A172 (cell line): ENCODE measurements around the gene MED27. TPM values are rescaled to one million over a fixed set of nuclear protein-coding genes. Genes with fewer than 3 reads are reported as not detected.

ENCODE experiments used
- DNase-seq: peaks from one replicate; pipeline ENCODE4 v3.0.0-alpha.2; 2015; ENCODE audit warnings: low spot score
- total RNA-seq: library from RNA; depleted of rRNA; stranded (reverse); fragments of >200 nt; shearing (Covaris generic); gene quantifications from 2 replicates; pipeline ENCODE4 v1.2.3, GENCODE V29; 2014

Gene MED27
- total RNA-seq, 1 experiment from 2014 or later: 20.7 TPM

DNA sequence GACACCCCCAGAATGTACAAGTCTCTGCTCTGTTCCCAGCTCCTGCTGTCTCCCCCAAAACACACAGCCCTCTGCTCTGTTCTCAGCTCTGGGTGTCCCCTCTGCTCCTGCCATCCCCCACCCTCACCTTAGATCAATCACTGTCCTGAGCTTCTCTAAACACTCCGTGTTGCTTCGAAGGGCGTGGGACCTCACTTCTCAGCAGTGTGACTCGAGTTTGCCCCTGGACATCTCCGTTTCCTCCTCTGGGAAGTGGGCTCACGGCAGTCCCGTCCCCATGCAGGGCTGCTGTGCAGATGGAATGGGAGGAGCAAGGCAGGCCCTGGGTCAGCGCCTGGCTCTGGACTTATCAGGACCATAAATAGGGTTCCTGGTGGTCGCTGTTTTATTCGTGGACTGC is 241.8 kb downstream of the MED27 start:
- DNase-seq: no peak

DNA sequence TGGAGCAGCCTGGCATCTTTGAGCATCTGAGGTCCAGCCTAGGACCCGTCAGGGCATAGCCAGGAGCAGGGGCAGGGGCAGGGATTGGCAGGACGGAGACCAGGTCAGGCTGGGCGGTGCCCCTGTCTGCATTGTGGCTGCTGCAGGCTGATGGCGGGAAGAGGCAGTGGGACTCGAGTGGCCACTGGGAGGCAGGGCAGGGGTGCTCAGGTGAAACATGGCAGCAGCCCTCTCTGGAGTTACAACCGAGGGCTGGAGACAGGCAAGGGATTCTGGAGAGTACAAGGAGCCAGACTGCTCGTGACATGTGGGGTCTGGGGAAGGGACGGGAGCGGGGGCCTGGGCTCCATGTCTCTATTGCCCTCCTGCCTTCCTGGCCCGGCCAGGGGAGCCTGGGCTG is 242.4 kb downstream of the MED27 start:
- DNase-seq: no peak

DNA sequence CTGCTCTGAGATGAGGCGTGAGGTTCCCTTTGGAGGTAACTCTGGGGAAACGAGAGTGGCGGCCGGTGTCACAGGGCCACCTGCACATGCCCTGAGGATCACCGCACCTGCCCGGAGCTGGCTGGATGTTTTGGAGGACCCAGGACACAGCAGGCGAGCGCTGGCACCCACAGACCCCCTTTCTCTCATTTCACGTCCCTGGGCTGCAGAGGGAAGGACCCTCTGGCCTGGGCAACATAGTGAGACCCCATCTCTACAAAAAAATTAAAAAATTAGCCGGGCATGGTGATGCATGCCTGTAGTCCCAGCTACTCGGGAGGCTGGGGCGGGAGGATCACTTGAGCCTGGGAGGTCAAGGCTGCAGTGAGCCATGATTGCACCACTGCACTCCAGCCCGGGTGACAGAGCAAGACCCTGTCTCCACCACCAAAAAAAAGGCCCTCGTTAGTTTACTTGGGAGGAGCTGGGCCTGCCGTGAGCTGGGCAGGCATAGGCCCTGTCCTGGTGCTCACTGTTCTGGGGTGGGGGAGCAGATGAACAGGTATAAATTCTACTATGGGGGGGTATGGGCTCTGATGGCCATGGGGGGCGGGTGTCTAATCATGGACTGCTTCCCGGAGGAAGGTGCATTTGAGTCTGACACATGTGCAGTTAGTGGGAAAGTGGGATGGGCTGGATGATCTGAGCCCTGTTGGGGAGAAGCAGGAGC is 242.9 kb downstream of the MED27 start:
- DNase-seq: no peak

DNA sequence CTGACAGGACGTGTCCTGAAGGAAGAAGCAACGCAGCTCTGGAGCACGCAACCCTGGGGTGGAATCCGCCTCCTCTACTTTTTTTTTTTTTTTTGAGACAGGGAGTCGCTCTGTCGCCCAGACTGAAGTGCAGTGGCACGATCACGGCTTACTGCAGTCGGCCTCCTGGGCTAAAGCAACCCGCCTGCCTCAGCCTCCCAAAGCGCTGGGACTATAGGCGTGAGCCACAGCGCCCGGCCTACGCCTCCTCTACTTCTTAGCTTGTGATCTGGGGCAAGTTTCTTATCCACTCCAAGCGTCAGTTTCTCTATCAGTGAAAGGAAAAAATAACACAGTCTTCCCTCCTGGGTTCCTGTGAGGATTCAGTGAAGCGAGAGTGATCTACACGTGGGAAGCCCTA is 243.6 kb downstream of the MED27 start:
- DNase-seq: no peak

DNA sequence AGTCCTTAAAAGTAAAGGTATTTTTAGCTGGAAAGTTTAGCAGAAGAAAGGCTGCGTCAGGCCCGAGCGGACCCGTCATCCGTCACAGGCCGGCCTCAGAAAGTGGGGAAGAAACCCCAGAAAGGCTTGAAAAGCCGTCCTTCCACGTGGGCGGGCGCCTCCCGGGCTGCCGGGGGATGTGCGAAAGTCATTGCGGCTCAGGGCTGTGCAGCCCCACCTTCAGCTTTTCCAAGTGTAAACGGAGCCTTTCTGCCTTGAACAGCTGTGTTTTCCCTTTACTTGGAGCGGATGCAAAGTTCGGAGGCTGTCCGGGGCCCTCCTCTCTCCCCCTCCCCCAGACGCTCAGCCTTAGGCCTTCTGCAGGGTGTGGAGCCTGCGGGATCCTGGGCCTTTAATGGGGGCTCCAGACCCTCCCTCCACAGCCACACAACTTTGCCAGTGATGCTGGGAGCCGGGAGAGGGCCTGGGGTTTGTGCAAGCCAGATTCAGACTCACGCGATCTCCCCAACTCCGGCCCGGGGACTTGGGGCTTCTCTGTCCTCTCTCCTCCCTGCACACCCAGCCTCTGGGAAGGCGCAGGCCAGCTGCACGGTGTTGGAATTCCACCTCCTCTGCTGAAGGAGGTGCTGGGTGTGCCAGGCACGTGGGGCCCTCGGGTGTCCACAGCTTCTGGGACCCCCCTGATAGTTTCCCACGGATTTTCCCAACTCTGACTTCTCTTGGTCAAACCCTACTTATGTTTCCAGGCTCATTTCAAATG is 244.3 kb downstream of the MED27 start:
- DNase-seq: no peak

DNA sequence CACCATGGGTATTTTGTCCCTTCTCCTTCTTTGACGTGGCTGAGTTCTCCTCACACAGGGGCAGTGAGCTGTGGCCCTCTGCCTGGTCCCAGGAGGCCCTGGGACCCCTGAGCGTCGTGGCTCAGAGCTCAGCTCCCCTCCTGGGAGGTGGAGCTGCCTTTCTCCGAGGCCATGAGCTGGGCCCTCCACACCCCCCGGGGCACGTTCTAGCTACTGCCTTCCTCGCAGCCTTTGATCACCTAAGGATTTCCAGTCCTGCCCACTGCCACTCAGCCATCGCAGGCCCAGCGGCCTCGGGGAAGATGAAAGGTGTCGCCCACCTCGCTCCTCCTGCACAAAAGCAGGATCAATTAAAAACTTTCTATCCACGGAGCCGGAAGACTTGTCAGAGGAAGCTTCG is 244.9 kb downstream of the MED27 start:
- DNase-seq: no peak

DNA sequence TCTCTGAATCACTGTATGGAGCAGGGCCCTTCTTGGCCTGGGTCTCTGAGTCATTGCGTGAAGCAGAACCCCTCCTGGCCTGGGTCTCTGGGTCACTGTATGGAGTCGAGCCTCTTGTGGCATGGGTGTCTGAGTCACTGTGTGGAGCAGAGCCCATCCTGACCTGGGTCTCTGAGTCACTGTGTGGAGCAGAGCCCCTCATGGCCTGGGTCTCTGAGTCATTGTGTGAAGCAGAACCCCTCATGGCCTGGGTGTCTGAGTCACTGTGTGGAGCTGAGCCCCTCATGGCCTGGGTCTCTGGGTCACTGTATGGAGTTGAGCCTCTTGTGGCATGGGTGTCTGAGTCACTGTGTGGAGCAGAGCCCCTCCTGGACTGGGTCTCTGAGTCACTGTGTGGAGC is 245.8 kb downstream of the MED27 start:
- DNase-seq: no peak

DNA sequence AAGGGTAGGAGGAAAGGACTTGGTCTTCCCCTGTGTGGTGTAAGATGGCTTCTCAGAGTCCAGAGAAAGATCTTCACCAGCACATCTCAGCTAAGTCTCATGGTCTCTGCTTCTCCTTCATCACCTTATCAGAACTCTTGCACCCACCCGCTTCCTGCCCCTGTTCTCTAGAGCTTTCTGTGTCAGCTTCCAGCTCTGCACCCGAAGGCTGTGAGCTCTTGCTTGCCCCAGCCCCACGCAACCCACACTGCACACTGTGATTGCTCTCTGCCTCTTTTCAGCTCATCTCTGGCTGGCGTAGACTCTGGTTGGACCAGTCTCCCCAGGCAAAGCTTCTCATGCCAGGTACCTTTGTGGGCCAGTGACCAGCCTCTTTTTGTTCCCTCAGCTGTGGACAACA is 246.6 kb downstream of the MED27 start:
- no peak for DNase-seq

DNA sequence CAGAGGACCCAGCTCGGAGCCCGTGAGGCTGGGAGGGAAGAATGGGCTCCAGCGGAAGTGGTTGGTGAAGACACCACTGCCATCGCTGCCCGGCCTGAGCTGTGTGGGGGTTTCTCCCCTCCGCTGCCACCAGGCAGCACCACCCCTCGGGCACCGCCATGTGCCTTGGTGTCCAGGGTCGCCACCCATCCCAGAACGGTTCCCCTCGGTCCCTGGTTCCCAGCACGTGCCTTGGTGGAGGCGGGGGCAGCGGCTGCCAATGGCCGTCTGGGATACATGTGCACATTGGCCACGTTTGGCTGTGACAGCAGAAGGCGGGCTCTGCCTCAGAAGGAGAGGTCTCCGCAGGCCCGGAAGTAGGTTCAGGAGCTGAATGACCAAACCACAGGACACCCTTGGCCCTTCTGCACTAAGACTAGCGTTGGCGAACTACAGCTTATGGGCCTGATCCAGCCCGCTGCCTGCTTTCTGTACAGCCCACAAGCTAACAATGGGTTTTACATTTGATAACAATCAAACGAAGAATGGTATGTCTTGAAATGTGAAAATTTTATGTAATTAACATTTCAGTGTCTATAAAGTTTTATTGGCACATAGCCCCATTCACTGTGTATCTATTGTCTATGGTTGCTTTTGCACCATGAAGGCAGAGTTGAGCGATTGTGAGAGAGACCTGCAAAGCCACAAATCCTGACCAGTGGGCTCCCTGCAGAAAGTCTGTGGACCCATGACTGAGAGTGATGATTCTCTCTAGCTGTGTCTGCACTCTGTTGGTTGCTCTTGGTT is 248.1 kb downstream of the MED27 start:
- DNase-seq: no peak

DNA sequence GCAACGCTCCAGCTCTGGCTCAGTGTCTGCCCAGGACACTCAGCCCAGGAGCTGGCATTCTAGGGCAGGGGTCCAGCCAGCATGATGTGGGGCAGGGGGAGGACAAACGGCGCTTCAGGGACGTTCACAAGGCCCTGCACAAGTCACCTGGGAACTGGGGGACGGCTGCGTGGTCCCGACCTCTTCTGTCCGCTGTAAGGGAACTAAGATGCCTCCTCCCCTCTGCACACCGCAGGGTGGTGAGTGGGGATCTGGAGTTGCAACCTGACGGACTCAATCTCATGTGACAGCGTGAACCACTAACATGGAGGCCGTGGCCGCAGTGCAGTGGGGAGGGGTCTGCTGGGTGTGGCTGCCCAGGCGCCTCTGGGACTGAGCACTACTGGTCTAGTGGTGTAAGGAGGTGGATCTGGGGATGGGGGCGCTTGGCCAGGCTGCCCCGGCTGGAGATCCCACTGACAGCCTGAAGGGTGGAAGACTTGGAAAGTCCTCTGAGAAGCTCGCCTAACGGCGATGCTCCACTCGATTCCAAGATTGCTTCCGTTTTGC is 251.8 kb downstream of the MED27 start:
- no peak for DNase-seq

DNA sequence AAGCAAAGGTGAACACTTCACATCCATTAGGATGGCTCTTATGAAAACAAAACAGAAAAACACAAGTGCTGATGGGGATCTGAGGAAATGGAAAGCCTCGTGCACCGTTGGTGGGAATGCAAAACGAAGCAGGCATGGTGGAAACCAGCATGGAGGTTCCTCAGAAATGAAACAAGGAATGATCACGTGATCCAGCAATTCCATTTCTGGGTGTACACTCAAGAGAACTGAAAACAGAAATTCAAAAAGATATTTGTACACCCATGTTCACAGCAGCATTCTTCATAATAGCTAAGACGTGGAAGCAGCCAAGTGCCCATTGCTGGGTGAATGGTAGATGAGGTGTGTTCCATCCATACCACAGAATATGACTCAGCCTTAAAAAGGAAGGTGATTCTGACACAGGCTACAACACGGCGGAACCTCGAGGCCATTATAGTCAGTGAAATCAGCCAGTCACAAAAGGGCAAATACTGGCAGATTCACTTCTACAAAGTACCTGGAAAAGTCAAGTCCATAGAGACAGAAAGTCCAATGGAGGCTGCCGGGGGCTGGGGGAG is 252.6 kb downstream of the MED27 start:
- no peak for DNase-seq

DNA sequence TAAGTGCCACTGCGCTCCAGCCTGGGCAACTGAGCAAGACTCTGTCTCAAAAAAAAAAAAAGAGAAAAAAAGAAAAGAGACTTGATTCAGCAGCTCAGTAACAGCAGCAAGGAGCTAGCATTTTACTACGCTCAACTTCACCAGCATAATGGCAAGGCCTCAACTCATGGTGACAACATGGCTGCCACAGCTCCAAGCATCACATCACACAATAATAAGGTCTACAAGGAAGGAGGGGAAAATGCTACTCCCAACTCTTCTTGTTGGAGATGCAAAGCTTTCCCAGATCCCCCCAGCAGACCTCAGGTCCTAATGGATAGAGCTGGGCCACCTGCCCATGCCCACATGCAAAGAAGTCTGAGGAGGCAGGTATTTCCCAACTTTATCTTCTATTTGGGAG is 253.6 kb downstream of the MED27 start:
- DNase-seq: no peak

DNA sequence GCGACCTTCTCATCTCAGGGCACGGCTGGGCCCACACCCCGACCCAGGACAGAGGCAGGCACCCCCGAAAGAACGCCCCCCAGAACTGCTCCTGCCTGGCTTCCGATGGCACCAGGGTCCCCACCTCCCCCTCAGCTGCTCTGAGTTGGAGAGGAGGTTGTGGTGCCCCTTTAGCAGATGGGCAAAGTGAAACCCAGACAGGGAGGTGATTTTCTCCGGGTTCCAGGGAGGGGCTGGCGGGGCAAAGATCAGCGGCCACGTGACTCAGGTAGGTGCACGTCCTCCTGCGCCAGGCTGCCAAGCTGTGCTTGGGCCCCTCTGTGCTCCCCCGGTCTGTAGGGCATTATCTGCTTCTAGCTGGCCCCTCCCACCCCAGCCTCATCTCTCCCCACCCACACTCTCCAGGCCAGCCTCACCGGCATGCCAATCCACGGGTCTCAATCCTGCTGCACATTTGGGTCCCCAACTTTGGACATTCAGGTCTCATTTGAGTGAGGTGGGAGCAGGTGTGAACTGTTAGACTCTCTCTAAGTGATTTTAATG is 254.6 kb downstream of the MED27 start:
- no peak for DNase-seq

DNA sequence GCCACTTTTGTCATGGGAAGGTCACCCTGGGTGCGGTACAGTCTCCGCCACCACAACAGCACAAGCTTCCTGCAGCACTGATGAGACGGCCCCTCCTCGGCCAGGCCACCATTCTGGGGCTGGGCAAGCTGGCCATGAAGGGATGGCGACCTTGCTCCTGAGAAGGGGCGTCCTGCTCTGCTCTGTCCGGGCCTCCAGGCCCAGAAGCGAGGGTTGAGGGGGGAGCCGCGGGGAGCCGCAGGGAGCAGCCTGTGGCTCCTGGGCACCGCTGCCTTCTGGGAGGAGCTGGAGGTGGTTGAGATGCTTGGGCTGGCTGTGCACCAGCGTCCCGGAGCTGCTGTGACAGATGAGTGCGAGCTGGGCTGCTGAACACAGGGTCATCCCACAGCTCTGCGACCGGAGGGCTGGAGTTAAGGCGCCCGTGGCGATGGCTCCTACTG is 255.5 kb downstream of the MED27 start:
- DNase-seq: no peak

DNA sequence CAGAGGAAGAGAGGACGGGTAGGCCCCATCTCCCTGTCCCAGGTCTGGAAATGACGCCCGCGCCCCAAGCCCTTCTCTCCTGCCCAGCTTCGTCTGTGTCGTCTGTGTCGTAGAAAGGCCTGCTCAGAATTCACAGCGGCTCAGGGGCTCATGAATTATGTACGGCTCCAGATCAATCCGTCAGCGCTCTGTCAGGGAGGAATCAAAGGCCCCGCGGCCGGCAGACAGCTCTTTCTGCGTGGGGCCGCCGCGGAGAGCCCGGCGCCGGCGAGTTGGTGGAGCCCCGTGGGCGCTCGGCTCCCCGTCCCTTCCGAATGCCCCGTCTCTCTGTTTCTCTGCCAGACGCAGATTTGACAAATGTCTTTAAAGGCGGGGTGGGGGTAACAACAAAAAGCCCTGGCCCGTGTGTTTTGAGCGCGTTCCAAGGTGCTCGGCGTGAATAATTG is 255.9 kb downstream of the MED27 start:
- no peak for DNase-seq

DNA sequence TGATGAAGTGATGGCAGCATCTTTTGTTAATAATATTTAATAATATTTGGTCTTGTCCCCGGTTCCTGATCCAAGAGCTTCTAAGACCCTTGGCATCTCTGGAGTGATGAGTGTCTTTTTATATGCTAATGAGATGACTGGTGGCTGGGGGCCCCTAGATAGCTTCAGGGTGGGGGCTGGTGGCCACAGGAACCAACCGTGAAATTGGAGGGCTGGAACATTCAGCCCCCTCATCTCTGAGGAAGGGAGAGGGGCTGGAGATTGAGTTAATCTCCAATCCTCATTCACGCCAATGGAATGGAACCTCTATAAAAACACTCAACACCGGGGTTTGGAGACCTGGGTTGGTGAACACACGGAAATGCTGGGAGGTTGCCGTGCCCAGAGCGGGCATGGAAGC is 261.6 kb downstream of the MED27 start:
- DNase-seq: no peak

DNA sequence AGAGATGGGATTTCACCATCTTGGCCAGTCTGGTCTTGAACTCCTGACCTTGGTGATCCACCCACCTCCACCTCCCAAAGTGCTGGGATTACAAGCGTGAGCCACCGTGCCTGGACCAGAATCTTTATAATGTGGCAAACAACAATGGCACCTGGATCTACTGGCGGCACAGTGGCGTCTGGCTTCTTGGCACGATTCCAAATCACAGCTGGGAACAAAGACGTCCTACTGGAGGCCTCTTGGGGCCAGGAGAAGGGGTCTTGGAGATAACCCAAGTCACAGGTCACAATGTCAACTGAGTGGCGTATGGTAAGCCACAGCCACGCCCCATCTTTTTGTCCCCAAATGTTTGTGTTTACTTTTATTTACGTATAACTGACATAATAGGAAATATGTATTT is 262.0 kb downstream of the MED27 start:
- DNase-seq: no peak

DNA sequence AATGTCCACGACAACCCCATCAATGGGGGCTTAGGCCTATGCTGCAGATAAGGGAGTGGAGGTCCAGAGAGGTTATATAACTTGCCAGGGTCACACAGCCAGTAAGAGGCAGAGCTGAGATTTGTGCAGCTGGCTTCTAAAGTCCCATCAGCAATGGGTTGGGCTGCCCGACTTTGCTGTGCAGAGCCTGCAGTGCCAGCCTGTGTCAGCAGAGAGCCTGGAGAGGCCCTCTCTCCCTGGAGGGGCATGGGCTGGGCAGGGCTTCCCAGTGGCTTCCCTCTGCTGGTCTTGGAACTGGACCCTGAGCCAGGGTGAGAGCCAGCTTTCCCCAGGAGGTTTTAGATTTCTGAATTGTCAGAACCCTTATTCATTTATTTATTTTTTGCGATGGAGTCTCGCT is 262.6 kb downstream of the MED27 start:
- no peak for DNase-seq

DNA sequence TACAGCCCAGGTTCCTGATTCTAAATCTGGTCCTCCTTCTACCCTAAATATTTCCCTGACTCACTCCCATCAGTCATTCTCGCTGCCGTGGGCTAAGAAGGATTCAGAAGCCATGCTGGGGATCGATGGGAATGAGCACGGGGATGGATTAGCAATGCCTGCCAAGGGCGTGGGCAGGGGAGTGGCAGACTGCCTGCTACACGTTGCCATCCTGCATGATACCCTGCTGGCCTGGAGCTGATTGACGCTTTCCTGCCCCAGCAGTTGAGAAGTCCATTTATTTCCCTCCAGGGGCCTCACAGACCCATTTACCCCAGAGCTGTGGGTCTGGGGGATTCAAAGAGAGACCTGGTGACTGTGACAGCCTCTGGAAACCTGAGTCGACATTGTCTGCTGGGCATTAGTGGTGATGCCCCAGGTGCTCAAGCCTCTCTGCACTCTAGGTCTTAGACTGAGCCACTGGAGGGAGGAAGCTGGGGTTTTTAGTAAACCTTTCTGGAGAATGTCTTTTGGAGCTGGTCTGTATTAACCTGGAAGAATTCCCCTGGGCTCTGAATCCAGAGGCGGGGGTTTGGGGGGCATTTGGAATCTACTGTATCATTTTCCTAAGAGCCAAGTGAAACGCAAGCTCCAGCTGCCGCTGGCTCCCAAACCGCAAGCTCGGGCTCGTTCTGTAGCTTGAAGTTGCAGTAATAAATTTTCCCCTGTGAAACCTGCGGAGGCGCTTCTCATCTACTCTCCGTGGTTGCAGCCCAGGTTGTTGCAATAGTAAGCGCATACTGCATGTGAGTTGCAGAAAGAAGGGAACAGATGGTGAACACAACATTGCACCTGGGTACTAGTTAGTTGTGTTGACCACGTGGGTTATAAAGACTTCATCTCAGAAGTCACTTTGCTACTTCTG is 263.4 kb downstream of the MED27 start:
- no peak for DNase-seq

DNA sequence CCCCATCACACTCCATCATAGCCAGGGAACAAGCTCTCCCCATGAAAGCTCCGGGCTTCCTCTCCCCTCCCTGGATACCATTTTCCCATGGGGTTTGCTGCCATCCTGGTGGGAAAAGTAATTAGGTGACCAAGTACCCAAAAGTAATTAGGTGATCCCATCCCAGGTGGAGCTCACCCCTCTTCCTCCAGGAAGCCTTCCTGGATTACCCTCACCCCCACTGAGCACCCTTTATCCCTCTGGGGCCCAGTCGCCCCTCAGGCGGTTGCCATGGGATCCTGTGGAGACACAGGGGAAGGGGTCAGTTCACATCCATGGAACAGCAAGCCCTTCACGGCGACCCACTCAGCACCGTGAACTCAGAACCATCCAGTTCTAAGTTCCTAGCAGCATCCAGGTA is 265.0 kb downstream of the MED27 start:
- no peak for DNase-seq

DNA sequence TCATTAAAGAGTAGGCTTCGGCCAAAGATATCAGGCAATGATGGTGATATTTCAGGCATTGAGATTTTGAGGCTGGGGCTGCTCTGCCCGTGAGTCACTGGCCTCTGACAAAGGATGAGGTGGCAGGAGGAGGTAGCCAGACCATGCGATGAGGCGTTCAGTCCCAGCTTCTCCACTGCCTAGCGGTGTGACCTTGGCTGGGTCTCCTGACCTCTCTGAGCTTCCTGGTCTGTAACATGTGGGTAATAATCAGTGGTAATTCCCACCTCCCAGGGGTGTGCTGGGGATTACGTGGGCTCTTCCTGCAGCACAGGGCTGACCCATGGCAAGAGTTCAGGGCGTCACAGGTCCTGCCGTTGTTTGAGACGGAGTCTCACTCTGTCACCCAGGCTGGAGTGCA is 266.6 kb downstream of the MED27 start:
- DNase-seq: peak; percentile 74
